Keratinocyte (primary cell): ENCODE data around the gene PFKFB3.

Source experiments
- EZH2 ChIP-seq: IDR thresholded peaks from one replicate; pipeline ENCODE4 v1.6.1; 2012; ENCODE audit warnings: inconsistent platforms, mild to moderate bottlenecking, low read length, moderate library complexity
- TF ChIP-seq, protein P1 (sequence below), 3 experiments: IDR thresholded peaks in 1 of 3; conservative IDR thresholded peaks in 1 of 3; optimal IDR thresholded peaks in 1 of 3; 2 replicates in 2 of 3; 3 replicates in 1 of 3; pipeline versions ENCODE3 to v1.5.1; 2011; ENCODE audit warnings: low read length in 3 of 3, mild to moderate bottlenecking in 3 of 3, moderate library complexity in 2 of 3, control low read depth in 1 of 3, inconsistent platforms in 1 of 3; ENCODE audit not compliant: insufficient read depth in 2 of 3; ENCODE audit errors: extremely low read depth in 1 of 3

DNA sequence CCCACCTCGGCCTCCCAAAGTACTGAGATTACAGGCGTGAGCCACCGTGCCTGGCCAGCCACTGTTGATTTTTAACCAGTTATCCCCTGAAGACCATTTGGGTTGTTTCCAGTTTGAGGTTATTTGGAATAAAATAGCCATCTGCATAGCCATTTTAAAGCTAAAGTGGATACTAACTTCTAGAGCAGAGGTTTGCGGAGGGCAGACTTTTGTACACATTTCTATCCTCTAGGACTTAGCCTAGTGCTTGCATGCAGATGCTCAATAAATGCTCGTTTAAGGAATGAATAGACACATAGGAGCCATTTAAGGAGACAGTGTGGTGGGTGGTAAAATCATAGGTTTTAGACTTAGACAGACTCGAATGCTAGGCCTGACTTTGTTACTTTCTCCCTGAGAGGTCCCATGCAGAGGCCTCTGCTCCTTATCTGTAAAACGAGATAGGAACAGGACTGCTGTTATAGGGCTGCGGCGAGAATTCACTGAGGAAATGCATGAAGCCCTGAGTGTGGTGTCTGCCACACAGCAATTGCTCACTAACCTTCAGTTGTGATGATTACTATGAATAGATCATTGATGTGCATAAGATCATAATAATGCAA is 75.9 kb downstream of the PFKFB3 start:
- TF ChIP-seq, protein P1, sequence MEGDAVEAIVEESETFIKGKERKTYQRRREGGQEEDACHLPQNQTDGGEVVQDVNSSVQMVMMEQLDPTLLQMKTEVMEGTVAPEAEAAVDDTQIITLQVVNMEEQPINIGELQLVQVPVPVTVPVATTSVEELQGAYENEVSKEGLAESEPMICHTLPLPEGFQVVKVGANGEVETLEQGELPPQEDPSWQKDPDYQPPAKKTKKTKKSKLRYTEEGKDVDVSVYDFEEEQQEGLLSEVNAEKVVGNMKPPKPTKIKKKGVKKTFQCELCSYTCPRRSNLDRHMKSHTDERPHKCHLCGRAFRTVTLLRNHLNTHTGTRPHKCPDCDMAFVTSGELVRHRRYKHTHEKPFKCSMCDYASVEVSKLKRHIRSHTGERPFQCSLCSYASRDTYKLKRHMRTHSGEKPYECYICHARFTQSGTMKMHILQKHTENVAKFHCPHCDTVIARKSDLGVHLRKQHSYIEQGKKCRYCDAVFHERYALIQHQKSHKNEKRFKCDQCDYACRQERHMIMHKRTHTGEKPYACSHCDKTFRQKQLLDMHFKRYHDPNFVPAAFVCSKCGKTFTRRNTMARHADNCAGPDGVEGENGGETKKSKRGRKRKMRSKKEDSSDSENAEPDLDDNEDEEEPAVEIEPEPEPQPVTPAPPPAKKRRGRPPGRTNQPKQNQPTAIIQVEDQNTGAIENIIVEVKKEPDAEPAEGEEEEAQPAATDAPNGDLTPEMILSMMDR (optimal IDR thresholded peaks at IDR 0.05 in 1 of 3, IDR thresholded peaks at IDR 0.05 in 1 of 3, conservative IDR thresholded peaks at IDR 0.05 in 1 of 3; ENCODE audit: extremely low read depth in 1 of 3, insufficient read depth in 2 of 3, low read length in 3 of 3), result no peak
- TF ChIP-seq EZH2, result no peak
